IMR-90 (cell line): ENCODE measurements around the gene PET100.

ENCODE experiments used
- CTCF ChIP-seq: conservative IDR thresholded peaks from 2 replicates; pipeline ENCODE4 v1.5.1; 2012; ENCODE audit warnings: mild to moderate bottlenecking, low read depth, low read length, improper control_type of control experiment
- POLR2A ChIP-seq: IDR thresholded peaks from 2 replicates; pipeline ENCODE4 v1.6.1; 2012; ENCODE audit warnings: mild to moderate bottlenecking, low read depth, low read length
- RAD21 ChIP-seq: IDR thresholded peaks from 2 replicates; pipeline ENCODE4 v1.6.1; 2012; ENCODE audit warnings: low read length, improper control_type of control experiment
- USF2 ChIP-seq: fragments of 150-350 bp; IDR thresholded peaks from 2 replicates; pipeline ENCODE4 v1.6.1; 2017; ENCODE audit warnings: mild to moderate bottlenecking, antibody characterized with exemption, low read length, low read depth

- TF ChIP-seq USF2 (no peak), CTCF (no peak), POLR2A (no peak), RAD21 (no peak)
Observed at GRCh38 chr19:7633698-7634097, 4.1 kb downstream of the PET100 start, which contains the start of gene PCP2.
